ENCODE results near the gene ADCY2.

ADCY2 gene

DNA sequence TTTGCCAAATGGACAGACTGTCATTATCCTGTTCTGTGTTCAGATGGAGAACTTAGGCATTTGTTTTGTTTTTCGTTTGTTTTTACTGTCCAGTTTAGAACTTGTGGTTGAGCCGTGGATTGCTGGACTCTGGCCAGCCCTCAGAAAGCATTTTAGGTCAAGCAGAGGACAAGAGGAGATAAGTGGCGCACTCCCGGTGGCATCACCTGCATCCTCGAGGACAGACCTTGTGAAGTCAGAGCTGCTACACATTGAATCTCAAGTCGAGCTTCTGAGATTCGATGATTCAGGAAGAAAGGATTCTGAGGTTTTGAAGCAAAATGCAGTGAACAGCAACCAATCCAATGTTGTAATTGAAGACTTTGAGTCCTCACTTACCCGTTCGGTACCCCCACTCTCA lies 481.9 kb downstream of the ADCY2 start:
- DNase-seq: no peak

DNA sequence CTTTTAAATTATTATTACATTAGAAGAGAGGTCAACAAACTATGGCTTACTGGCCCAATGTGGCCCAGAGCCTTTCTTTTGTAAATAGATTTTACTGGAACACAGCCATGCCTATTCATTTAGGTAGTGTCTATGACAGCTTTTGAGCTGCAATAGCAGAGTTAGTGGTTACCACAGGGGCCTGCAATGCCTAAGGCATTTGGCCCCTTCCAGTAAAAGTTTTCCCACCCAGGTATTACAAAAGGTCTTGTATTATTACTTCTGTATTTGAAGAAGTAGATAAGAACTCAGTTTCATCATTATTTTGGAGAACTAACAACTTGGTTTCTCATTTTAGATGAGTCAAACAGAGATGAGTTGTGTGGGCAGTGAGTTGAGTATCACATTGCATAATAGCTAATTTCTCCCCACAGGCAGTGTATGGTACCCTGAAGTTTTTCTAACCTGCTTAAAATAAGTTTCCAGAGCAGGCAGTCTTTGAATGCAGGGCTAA lies 482.5 kb downstream of the ADCY2 start:
- DNase-seq: no peak

Measured in stimulated activated CD4-positive, alpha-beta T cell treated with anti-CD3 and anti-CD28 coated beads, Interleukin-4, amount 100 ng/mL, for 24 hours (primary cell).